Esophagus muscularis mucosa (tissue), 4 donors: ENCODE results near the gene CLRN3.

Experiments
- EP300 ChIP-seq: sonication (generic); formaldehyde crosslinking; IDR thresholded peaks from one replicate; pipeline ENCODE4 v1.6.1; 2017; ENCODE audit warnings: antibody characterized with exemption
- POLR2A ChIP-seq: fragments of 450-650 bp; IDR thresholded peaks from one replicate; pipeline ENCODE4 v1.6.1; 2017; ENCODE audit warnings: antibody characterized with exemption, moderate library complexity, mild to moderate bottlenecking, low read depth
- POLR2AphosphoS5 ChIP-seq, 2 donors: sonication (generic); formaldehyde crosslinking; IDR thresholded peaks; one replicate each; pipeline ENCODE4 v1.6.1; 2017; ENCODE audit warnings: antibody characterized with exemption in 2 of 2
- TF ChIP-seq, protein P1 (sequence below), 3 experiments: fragments of 200-600 bp in 2 of 3; fragments of 450-650 bp in 1 of 3; sonication (generic) in 2 of 3; IDR thresholded peaks; one replicate each; pipeline ENCODE4 v1.5.1; 2017 to 2019; ENCODE audit warnings: antibody characterized with exemption in 3 of 3, mild to moderate bottlenecking in 2 of 3, moderate library complexity in 1 of 3

DNA sequence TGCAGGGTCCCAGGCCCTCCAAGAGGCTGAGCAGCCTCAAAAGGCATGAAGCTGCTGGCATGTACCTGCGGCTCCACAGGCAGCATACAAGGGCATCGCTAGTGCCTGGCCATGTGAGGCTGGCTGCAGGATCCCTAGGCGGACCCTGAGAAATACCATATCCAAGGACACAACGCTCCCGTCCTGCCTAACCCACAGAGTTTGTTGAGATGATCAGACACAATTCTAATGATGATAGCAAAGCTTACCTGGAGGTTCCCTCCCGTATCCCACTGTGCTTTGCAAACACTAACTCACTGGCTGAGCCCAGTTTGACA lies 17.3 kb downstream of the CLRN3 start:
- TF ChIP-seq, protein P1, sequence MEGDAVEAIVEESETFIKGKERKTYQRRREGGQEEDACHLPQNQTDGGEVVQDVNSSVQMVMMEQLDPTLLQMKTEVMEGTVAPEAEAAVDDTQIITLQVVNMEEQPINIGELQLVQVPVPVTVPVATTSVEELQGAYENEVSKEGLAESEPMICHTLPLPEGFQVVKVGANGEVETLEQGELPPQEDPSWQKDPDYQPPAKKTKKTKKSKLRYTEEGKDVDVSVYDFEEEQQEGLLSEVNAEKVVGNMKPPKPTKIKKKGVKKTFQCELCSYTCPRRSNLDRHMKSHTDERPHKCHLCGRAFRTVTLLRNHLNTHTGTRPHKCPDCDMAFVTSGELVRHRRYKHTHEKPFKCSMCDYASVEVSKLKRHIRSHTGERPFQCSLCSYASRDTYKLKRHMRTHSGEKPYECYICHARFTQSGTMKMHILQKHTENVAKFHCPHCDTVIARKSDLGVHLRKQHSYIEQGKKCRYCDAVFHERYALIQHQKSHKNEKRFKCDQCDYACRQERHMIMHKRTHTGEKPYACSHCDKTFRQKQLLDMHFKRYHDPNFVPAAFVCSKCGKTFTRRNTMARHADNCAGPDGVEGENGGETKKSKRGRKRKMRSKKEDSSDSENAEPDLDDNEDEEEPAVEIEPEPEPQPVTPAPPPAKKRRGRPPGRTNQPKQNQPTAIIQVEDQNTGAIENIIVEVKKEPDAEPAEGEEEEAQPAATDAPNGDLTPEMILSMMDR (IDR thresholded peaks at IDR 0.05), result no peak
- no peak for TF ChIP-seq POLR2A
- TF ChIP-seq POLR2AphosphoS5 (IDR thresholded peaks at IDR 0.05), result no peak
- no peak for TF ChIP-seq EP300
